Fibroblast of pulmonary artery (primary cell): ENCODE results near the gene GOLM1.
"Not testable (repeated sequence)": the region's sequence is repeated elsewhere in the genome, so short reads cannot be mapped to it uniquely, and the experiment has no call there.

Source experiments
- DNase-seq: peaks from one replicate; pipeline ENCODE4 v3.0.0-alpha.2; 2010; ENCODE audit warnings: low read depth
- H3K4me3 ChIP-seq: replicated peaks from 2 replicates; pipeline ENCODE4 v1.5.1; 2011; ENCODE audit warnings: low read depth, mild to moderate bottlenecking, control low read depth, low read length, moderate library complexity
- CTCF ChIP-seq: IDR thresholded peaks from 2 replicates; pipeline ENCODE4 v1.5.1; 2011; ENCODE audit warnings: mild to moderate bottlenecking, control low read depth, low read length, inconsistent platforms; ENCODE audit errors: missing control alignments

GOLM1 gene

DNA sequence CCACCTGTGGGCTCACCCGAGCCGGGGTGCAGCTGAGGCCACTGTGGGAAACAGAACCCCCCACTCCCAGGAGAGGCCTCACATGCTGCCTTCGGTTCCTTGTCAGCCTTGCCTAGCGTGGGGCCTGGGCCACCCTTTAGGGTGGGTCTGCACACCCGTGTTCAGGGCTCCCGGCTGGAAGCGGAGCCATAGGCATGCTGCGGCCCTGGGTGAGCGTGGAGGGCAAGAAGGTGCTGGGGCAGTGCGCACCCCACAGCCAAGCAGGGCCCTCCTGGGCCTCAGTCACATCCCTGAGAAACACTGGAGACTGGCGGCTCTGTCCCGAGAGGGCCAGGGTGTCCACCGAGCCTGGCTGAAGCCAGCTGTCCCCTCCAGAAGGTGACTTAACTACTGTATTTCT, 41.9 kb downstream of the GOLM1 start:
- no peak for DNase-seq
- TF ChIP-seq CTCF, result no peak
- H3K4me3 ChIP-seq, result no peak overlapping the region

DNA sequence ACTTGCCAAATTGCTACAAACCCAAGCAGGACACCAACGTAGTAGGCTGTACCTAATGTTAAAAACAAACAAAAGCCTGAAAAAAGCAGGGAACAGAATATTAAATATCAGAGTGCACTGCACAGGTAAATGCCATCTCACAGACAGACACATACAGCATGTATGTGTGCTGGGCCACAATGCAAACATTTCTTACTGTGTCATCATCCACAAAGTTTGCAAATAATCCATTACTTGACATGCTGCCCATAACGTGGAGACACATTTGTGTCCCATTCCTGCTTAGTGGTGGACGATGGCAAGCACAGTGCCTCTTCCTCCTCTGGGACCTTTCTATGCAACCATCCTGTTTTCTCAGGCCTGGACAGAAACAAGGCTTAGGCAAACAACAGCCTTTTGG, 44.7 kb downstream of the GOLM1 start:
- no peak for DNase-seq
- no peak overlapping the region for H3K4me3 ChIP-seq
- TF ChIP-seq CTCF, result no peak

GRCh38 chr9:86052556-86053468, 46.5 kb downstream of the GOLM1 start:
- no peak overlapping the region for H3K4me3 ChIP-seq
- DNase-seq, result no peak
- no peak for TF ChIP-seq CTCF

DNA sequence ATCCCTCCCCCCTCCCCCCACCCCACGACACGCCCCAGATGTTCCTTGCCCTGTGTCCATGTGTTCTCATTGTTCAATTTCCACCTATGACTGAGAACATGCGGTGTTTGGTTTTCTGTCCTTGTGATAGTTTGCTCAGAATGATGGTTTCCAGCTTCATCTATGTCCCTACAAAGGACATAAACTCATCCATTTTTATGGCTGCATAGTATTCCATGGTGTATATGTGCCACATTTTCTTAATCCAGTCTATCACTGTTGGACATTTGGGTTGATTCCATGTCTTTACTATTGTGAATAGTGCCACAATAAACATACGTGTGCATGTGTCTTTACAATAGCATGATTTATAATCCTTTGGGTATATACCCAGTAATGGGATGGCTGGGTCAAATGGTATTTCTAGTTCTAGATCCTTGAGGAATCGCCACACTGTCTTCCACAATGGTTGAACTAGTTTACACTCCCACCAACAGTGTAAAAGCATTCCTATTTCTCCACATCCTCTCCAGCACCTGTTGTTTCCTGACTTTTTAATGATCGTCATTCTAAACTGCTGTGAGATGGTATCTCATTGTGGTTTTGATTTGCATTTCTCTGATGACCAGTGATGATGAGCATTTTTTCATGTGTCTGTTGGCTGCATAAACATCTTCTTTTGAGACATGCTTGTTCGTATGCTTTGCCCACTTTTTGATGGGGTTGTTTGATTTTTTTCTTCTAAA, 51.2 kb downstream of the GOLM1 start:
- DNase-seq, H3K4me3 ChIP-seq: not testable (repeated sequence)

GRCh38 chr9:86047361-86047760, 52.0 kb downstream of the GOLM1 start:
- no peak for TF ChIP-seq CTCF
- H3K4me3 ChIP-seq, result no peak overlapping the region
- no peak for DNase-seq

GRCh38 chr9:86046930-86047341, 52.4 kb downstream of the GOLM1 start:
- H3K4me3 ChIP-seq, result no peak overlapping the region
- TF ChIP-seq CTCF, result no peak
- DNase-seq, result no peak

GRCh38 chr9:86046071-86046636, 53.2 kb downstream of the GOLM1 start:
- no peak overlapping the region for H3K4me3 ChIP-seq
- no peak for TF ChIP-seq CTCF
- DNase-seq, result no peak
